ENCODE data around the gene PLEKHA7. TPM values are rescaled to one million over a fixed set of nuclear protein-coding genes. Genes with fewer than 3 reads are reported as not detected.

The PLEKHA7 gene
- polyA plus RNA-seq, 1 experiment, result 0.05 TPM

DNA sequence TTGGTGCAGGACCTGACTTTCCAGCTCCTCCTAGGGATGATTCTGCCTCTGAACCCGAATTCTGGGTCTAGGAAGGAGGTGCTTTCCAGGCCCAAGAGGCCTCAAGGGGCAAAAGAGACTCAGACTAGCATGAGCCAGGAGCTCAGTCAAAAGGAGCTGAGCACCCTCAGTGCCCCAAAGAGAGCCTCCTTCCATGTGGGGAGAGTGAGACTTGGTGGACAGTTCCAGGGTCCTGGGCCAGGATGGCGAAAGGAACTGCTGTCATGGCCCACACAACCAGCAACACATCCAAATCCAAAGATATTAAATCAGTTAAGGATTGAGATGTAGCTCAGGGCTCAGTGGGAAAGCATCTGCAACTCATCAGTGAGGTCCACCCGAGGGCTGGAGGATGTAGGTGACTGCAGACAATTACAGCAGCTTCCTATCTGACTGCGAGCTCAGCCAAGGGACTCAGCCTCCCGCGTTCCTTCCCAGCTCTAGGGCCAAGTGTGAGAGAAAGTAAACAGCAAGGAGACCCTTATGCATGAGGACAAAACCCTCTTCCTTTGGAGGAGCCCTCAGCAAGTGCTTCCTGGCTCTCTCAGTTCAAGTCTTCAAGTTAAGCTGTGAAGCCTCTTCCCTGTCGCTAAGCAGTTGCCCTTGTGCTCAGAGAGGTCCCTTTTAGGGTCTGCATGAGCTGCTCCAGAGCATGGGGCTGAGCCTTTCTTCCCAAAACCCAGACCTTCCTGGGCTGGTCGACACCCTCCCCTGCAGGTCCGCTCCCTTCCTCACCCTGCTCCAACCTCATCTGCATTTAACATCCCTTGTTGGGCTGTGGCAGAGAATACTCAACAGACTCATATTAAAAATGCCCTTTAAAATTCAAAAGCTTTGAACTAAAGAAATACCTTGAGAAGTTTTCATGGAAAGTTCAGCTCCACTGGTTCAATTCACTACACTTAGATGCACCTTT, 240.0 kb downstream of the PLEKHA7 start:
- TF ChIP-seq, protein P1, sequence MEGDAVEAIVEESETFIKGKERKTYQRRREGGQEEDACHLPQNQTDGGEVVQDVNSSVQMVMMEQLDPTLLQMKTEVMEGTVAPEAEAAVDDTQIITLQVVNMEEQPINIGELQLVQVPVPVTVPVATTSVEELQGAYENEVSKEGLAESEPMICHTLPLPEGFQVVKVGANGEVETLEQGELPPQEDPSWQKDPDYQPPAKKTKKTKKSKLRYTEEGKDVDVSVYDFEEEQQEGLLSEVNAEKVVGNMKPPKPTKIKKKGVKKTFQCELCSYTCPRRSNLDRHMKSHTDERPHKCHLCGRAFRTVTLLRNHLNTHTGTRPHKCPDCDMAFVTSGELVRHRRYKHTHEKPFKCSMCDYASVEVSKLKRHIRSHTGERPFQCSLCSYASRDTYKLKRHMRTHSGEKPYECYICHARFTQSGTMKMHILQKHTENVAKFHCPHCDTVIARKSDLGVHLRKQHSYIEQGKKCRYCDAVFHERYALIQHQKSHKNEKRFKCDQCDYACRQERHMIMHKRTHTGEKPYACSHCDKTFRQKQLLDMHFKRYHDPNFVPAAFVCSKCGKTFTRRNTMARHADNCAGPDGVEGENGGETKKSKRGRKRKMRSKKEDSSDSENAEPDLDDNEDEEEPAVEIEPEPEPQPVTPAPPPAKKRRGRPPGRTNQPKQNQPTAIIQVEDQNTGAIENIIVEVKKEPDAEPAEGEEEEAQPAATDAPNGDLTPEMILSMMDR (IDR thresholded peaks at IDR 0.05; ENCODE audit: low read depth, low read length), result no peak
- Histone ChIP-seq H3K27ac (ENCODE audit: low read depth, low read length) (no peak overlapping the region), H3K9me3 (ENCODE audit: control insufficient read depth, insufficient read depth, low read length) (no peaks in the 10 kb centered on the region), H3K4me3 (ENCODE audit: low read depth, low read length) (no peak overlapping the region), H3K27me3 (ENCODE audit: control insufficient read depth, insufficient read depth, low read length) (peaks cover 23% of the 10 kb centered on the region)
- ChIA-PET POLR2A (no interaction called here), CTCF (interaction anchor here (0.6 to 3.7 kb wide), 3 partner anchors 12 to 289 kb away, joined by 3 to 43 read pairs (median 6); no protein-coding TSS in a partner anchor)
- no peak for DNase-seq (ENCODE audit: low read depth, low spot score)

- no peak overlapping the region for H3K4me3 ChIP-seq (ENCODE audit: low read depth, low read length)
- no peak overlapping the region for H3K27ac ChIP-seq (ENCODE audit: low read depth, low read length)
- ChIA-PET POLR2A (no interaction called here), CTCF (interaction anchor here (3.7 kb wide), 1 partner anchor 14 kb away, joined by 43 read pairs; no protein-coding TSS in a partner anchor)
- no peak for DNase-seq (ENCODE audit: low read depth, low spot score)
- TF ChIP-seq, protein P1 (IDR thresholded peaks at IDR 0.05; ENCODE audit: low read depth, low read length), result no peak
- peaks cover 26% of the 10 kb centered on the region for H3K27me3 ChIP-seq (ENCODE audit: control insufficient read depth, insufficient read depth, low read length)
- H3K9me3 ChIP-seq (ENCODE audit: control insufficient read depth, insufficient read depth, low read length), result no peaks in the 10 kb centered on the region
Observed at GRCh38 chr11:16772141-16772512, 242.1 kb downstream of the PLEKHA7 start.

- POLR2A ChIA-PET, result no interaction called here
- TF ChIP-seq, protein P1 (IDR thresholded peaks at IDR 0.05; ENCODE audit: low read depth, low read length), result no peak
- Histone ChIP-seq H3K27me3 (ENCODE audit: control insufficient read depth, insufficient read depth, low read length) (peaks cover 26% of the 10 kb centered on the region), H3K27ac (ENCODE audit: low read depth, low read length) (no peak overlapping the region), H3K4me3 (ENCODE audit: low read depth, low read length) (no peak overlapping the region), H3K9me3 (ENCODE audit: control insufficient read depth, insufficient read depth, low read length) (no peaks in the 10 kb centered on the region)
- DNase-seq (ENCODE audit: low read depth, low spot score), result no peak
- CTCF ChIA-PET, result interaction anchor here (1.7 to 3.7 kb wide), 2 partner anchors 14 to 15 kb away, joined by 5 to 43 read pairs; no protein-coding TSS in a partner anchor
Observed at GRCh38 chr11:16771350-16772140, 242.7 kb downstream of the PLEKHA7 start.

DNA sequence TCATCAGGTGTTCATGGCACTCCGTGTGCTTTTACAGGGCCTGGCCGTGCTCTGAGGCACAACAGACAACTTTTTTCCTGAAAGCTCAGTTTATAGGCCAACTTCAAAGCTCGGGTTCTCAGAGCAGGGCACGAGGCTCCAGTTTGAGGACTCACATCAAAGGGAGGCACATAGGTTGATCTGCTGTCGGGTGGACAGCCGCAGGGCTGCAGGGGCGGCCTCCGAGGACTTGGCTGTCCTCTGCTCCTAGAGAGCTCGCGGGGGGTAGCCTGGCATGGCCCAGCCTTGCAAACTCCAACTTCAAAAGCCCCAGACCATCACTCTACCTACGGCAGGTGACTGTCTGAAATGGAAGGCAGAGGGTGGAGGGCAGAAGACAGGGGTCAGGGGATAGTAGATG, 244.2 kb downstream of the PLEKHA7 start:
- Histone ChIP-seq H3K27me3 (ENCODE audit: control insufficient read depth, insufficient read depth, low read length) (peaks cover 21% of the 10 kb centered on the region), H3K4me3 (ENCODE audit: low read depth, low read length) (no peak overlapping the region), H3K9me3 (ENCODE audit: control insufficient read depth, insufficient read depth, low read length) (no peaks in the 10 kb centered on the region), H3K27ac (ENCODE audit: low read depth, low read length) (no peak overlapping the region)
- POLR2A ChIA-PET, result no interaction called here
- DNase-seq (ENCODE audit: low read depth, low spot score), result no peak
- TF ChIP-seq, protein P1 (IDR thresholded peaks at IDR 0.05; ENCODE audit: low read depth, low read length), result no peak
- CTCF ChIA-PET, result interaction anchor here (1.5 to 1.7 kb wide), 2 partner anchors 14 to 16 kb away, joined by 3 to 5 read pairs; no protein-coding TSS in a partner anchor

All from AG04450 (cell line).